COR-L47 (cell line): ENCODE data around the gene PDIA5.

Experiments
- DNase-seq: peaks from one replicate; lab custom pipeline; 2025; lab: John Stamatoyannopoulos, UW

PDIA5 gene

DNA sequence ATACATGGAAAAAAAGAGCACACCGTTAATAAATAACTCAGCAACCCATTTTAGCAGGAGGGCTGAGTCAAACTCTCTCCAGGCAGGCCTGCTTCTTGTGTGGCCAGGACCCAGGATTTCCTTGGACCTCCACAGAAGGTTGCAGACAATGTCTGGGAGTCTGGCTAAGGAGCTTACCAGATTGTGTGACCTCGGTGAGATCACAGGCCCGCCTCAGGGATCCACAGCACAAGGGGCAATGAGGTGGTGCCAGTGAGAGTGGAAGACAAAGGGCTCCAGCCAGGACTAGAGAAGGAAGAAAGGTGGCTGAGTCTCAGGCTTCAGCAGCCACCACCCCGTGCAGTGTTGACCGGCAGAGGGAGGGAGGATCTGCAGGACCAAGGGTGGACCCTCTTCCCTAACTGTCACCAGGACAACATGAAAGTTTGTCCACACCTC is 102.7 kb downstream of the PDIA5 start:
- no peak for DNase-seq

DNA sequence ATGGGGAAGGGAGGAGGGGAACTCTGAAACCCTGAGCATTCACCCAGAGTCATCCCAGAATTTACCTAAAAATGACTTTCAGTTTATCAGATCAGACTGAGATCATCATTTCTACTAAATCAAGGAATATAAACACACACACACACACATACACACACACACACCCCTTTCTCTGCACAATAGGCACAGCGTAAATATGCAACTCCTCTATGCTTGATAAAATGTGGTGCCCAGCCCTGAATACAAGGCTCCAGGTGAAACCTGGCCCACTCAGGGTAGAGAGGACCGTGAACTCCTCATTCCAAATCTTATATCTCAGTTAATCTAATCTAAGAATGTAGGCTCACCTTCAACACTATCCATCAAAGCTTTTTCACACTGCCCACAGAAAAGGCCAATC is 103.1 kb downstream of the PDIA5 start:
- no peak for DNase-seq

DNA sequence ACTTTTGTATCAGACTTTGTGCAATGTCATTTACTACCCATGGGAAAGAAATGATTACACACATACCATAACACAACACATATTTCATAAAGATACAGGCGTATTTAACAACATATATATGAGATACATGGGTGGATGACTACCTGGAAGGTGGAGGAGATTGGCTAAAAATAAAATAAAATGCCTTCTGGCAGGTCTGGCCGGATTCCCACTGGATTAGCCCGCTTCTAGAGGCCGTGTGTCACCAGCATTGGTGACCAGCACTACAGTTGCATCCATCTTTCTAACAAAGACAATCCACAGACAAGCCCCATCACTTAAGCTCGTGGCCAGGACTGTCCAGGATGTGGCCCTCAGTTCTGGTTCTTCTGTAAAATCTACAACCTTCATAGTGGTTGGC is 114.0 kb downstream of the PDIA5 start:
- DNase-seq: no peak

DNA sequence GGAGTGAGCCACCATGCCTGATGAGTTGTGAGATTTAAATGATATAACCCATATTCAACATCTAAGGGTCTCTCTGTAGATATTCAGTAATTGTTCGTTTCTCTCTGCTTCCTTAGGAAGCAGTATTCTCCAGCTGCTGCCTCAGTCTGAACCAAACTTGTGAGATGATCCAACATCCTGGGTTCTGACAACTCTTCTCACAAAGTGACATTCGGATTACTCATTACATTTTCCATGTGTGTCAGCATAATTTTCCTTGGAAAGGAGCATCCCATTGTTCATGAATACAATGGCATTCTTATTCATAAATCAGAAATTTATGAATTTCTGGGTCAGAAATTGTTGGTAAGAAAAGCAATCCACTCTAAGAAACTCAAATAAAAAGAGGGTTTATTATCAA is 119.9 kb downstream of the PDIA5 start:
- DNase-seq: no peak

DNA sequence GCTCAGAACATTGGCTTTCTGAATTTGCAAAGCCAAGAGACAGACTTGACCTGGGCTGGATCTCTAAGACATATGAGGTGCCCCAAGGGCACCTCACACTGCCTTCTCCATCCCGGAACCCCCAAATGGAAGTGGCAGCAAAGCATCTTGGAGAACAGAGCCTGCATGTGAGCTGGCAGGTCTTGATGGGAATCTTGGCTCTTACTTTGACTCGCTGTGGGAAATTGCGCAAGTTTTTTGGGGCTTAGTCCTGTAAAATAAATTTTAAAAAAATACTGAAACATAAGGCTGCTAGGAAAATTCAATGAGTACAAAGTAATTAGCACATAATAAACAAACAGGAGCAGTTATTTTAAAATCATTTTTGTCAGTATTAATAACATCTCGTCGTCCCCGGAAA is 121.2 kb downstream of the PDIA5 start:
- DNase-seq: no peak

DNA sequence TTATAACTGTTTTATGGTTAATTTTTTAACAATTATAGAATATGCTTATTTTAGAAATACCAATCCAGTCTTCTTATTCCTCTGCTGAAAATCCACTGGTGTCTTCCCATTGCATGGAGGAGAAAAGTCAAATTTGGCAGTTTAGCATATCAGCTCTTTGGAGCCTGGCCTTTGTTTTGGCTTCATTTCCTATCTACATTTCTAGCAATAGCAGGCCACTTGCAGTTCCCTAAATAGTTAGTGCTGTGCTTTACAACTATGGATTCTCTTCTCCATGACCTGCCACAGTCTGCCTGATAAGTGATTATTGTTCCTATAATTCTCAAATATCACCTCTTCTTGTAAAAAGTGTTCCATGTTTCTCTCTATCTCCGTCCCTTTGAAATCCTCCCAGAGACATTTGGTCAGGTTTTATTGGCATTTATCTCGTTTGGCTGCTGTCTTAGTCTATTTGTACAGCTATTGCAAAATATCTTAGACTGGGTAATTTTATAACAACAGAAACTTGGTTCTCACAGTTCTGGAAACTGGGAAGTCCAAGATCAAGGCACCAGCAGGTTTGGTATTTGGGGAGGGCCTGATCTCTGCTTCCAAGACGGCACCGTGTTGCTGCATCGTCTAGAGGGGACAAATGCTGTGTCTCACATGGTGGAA is 126.8 kb downstream of the PDIA5 start:
- DNase-seq: no peak

DNA sequence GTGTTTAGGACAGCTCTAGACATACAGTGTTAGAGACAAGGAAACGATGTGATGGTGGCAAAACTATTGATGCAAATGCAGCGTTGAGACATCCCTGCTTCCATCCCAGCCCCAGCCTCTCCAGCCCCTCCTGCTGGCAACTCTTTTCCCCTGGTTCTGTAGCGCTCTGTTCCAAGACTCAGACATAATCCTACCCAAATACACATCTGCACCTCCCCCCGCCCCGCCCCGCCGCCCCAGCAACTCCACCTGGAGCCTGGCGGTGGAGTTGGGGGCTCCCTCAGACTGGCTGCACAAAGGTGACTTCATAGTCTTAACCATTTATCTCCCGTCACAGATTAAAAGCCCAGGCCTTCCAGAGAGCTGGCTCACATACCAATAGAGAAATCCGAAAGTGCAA is 127.7 kb downstream of the PDIA5 start:
- DNase-seq: no peak

DNA sequence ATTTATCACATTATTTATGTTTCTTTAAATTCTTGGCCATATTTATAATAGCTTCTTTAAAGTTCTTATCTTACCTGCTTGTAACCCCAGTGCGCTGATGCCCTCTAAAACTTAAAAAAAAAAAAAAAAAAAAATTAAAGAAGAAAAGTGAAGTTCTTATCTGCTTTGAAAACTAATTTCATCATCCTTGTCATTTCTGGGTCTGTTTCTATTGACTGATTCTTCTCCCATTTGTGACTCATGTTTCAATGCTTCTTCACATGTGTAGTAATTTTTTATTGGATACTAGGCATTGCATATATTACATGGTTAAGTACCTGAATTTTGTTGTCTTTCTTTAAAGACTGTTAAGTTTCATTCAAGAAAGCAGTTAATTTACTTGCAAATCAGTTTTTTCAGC is 131.5 kb downstream of the PDIA5 start:
- no peak for DNase-seq

DNA sequence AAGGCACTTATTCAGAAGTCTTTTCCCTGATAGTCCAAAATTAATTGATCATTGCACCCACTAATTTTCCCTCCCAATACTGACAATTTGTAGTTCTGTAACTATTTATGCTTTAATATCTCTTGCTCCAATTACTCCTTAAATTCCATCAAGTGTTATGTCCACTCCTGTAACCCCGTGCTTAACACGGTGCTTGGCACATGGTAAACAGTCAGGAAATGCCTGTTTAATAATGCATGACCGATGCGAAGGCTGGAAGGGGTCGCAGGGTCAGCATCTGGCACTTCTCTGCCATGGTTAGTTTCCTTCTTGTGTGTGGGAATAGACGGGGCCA is 134.4 kb downstream of the PDIA5 start:
- DNase-seq: no peak

DNA sequence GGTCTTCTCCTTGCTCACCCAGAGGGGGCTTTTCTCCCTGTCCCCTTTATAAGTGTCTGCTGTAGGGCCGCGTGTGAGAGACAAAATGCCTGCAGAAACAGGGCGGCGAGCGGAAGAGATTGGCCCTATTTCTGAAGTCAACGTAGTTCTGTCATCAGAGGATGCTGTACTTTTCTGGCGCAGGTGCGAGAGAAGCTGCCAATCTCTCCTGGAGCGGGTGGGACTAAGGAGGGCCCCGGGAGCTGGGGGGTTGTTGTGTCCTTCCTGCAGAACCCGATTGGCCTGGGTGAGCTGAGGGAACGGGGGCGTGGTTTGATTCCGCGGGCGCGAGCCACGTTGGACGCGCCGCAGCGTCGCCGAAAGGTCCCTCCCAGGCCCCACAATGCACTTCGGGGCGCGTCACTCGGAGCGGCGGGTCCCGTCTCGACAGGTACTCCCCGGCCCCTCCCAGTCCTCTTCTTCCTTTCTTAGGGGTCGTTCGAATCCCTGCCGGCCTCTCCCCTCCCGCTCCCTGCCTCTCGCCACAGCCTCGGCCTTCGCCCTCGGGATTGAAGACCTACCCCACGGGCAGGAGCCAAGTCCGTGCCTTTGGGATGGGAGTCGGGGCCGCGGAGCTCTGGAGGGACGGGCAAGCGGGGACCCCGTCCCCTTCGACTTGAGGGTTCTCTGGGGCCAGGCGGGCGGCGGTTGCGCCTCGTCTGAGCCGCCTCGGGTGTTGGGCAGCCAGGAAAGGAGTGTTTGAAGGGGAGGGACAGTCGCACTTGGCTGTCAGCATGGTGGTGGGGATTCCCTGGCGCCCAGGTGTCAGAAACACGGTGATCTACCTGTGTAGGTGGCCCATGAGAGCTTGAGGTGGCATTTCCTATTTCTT is 135.0 kb downstream of the PDIA5 start, which contains the start of gene SEC22A:
SEC22A (plus strand) TSS at position 387 of the 871 bp plus-strand sequence. CDS start 7,275 bp downstream, outside the sequence.
- DNase-seq: peak; percentile 99

DNA sequence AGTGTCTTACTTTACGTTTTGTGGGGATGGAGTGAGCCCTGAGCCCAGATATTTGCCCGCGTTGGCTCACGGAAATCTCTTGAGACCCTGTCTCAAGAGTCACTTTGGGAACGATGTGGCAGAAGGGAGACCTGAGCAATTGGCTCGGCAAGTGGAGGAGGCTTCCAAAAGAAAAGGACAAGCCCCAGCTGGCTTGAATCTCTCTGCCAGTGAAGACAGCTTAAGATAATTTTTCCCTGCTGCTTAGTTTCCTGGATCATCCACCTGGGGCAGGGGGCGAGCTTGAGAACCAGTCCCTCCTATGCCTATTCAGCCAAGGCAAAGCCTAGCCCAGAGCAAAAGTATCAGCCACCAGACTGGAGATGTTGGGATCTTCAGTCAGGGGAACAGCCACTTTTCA is 135.6 kb downstream of the PDIA5 start:
- no peak for DNase-seq
